Ecto neural progenitor cell (in vitro differentiated cells): ENCODE data around the gene MARCHF4.

Experiments
- DNase-seq: peaks from one replicate; pipeline ENCODE4 v3.0.0-alpha.2; 2018; ENCODE audit warnings: low spot score

MARCHF4 gene

GRCh38 chr2:216349366-216349765 is 22.9 kb downstream of the MARCHF4 start:
- peak; percentile 59 for DNase-seq

DNA sequence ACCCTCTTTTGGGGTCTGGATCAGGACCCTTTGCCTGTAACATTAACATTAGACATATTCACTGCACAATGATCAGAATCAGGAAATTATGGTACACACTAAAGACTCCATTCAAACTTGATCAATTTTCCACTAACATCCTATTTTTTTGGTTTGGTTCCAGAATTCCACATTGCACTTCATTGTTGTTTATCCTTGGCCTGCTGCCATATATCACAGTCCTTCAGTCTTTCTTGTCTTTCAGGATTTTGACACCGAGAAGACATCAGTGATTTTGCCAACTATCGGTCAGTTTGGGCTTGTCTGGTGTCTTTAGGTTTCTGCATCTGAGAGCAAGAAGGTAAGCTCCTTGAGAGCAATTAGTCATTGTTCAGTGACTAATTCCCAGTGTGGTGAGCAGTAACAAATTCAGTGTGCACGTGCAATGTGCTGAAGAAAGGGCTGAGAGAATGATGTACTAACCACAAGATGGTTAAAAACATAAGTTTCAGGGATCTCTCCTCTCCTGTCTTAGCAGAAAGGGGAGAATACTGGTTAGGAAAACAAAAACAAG is 23.5 kb downstream of the MARCHF4 start:
- DNase-seq = no peak

GRCh38 chr2:216346781-216347180 is 25.5 kb downstream of the MARCHF4 start:
- no peak for DNase-seq

GRCh38 chr2:216345846-216346245 is 26.4 kb downstream of the MARCHF4 start:
- no peak for DNase-seq

DNA sequence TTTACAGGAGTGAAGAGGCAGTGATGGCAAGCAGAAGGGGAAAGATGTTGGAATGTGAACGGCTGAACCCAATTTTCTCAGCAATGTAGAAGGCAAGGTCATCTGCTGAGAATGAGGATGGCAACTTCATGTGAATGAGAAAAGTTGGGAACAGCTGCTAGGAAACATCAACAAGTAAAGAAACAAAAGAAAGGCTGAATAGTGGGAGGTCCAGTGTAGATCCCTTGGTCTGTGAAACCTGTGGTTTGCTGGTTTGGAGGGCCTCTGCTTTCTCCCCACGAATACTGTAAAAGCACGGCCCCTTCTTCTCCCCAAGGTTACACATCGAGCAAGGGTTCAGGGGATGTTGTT is 27.4 kb downstream of the MARCHF4 start:
- no peak for DNase-seq

- no peak for DNase-seq
These were observed 27.9 kb downstream of the MARCHF4 start for GRCh38 chr2:216344206-216344949.

GRCh38 chr2:216343221-216343980 is 28.9 kb downstream of the MARCHF4 start:
- no peak for DNase-seq

DNA sequence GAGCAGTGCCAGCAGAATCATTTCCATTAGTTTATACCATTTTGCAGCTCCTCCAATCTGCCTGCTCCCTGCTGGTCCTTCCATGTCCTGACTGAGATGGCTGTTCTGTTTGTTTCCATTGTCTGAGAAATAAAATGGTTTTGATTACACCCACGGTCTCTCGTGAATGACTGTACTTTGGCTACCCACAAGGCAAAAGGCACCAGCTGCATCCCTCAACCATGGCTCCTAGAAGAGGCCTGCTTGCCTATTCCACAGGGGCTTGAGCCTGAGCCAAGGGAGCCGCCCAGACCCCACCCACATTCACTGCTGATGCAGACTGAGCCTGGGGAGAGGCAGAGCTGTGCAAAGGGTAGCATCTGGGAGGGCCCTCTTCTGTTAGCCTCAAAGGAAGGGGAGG is 31.2 kb downstream of the MARCHF4 start:
- no peak for DNase-seq

- DNase-seq = no peak
These were observed 32.0 kb downstream of the MARCHF4 start for GRCh38 chr2:216340280-216340631.

- peak; percentile 80 for DNase-seq
These were observed 32.6 kb downstream of the MARCHF4 start for GRCh38 chr2:216339456-216340279.

GRCh38 chr2:216335252-216335651 is 37.0 kb downstream of the MARCHF4 start:
- no peak for DNase-seq

- no peak for DNase-seq
These were observed 43.9 kb downstream of the MARCHF4 start for GRCh38 chr2:216328347-216328746.

- DNase-seq = no peak
These were observed 44.8 kb downstream of the MARCHF4 start for GRCh38 chr2:216327447-216327935.
